K562 (cell line): ENCODE results near the gene COX6B1. TPM values are rescaled to one million over a fixed set of nuclear protein-coding genes. Genes with fewer than 3 reads are reported as not detected.
A peak's percentile ranks its signal among the peaks of the same experiment; 100 is the strongest.

Experiments used
- ARID1B ChIP-seq: fragments of 450-650 bp; IDR thresholded peaks from 2 replicates; pipeline ENCODE4 v1.6.1; 2016; ENCODE audit warnings: antibody characterized with exemption, mild to moderate bottlenecking, inconsistent platforms
- CBX3 ChIP-seq, 2 experiments: IDR thresholded peaks; 1 replicate in 1 of 2; 2 replicates in 1 of 2; pipeline ENCODE4 v1.6.1; 2012; ENCODE audit warnings: inconsistent platforms in 2 of 2, low read length in 2 of 2, borderline replicate concordance in 1 of 2, control low read depth in 1 of 2
- CBX5 ChIP-seq: IDR thresholded peaks from 2 replicates; pipeline ENCODE4 v1.6.1; 2014; ENCODE audit warnings: low read depth, borderline replicate concordance
- ESRRB ChIP-seq: fragments of 250-450 bp; sonication (Bioruptor Pico); IDR thresholded peaks from 2 replicates; pipeline ENCODE4 v1.5.0; 2020; ENCODE audit warnings: mild to moderate bottlenecking, moderate library complexity, borderline replicate concordance
- FOS ChIP-seq: IDR thresholded peaks from 3 replicates; pipeline ENCODE4 v1.6.1; 2011; ENCODE audit not compliant: insufficient read length; ENCODE audit errors: extremely low read depth
- HCFC1 ChIP-seq: IDR thresholded peaks from 2 replicates; pipeline ENCODE4 v1.6.1; 2012; ENCODE audit warnings: low read depth, low read length, improper control_type of control experiment
- ILF3 ChIP-seq: fragments of 450-650 bp; IDR thresholded peaks from 2 replicates; pipeline ENCODE4 v1.6.1; 2018; ENCODE audit warnings: antibody characterized with exemption, mild to moderate bottlenecking, moderate library complexity, borderline replicate concordance
- NCOA1 ChIP-seq: fragments of 450-650 bp; IDR thresholded peaks from 2 replicates; pipeline ENCODE4 v1.6.1; 2016; ENCODE audit warnings: low read depth
- OTX1 ChIP-seq: fragments of 450-650 bp; formaldehyde crosslinking; IDR thresholded peaks from 2 replicates; pipeline ENCODE4 v1.4.0; 2022; ENCODE audit warnings: mild to moderate bottlenecking
- PHF20 ChIP-seq: fragments of 450-650 bp; IDR thresholded peaks from 2 replicates; pipeline ENCODE4 v1.6.1; 2018; ENCODE audit not compliant: partially characterized antibody
- PKNOX1 ChIP-seq: fragments of 450-650 bp; IDR thresholded peaks from 2 replicates; pipeline ENCODE4 v1.6.1; 2016
- RAD51 ChIP-seq: fragments of 450-650 bp; IDR thresholded peaks from 2 replicates; pipeline ENCODE4 v1.7.1; 2016; ENCODE audit warnings: low read depth, mild to moderate bottlenecking, borderline replicate concordance
- RB1 ChIP-seq: fragments of 450-650 bp; IDR thresholded peaks from 2 replicates; pipeline ENCODE4 v1.6.1; 2017; ENCODE audit warnings: low read depth, mild to moderate bottlenecking
- SFPQ ChIP-seq: fragments of 200-400 bp; formaldehyde crosslinking; IDR thresholded peaks from 2 replicates; pipeline ENCODE4 v1.6.1; 2017; ENCODE audit warnings: mild to moderate bottlenecking, low read depth, low read length, moderate library complexity
- SNAPC5 ChIP-seq: fragments of 250-450 bp; sonication (Bioruptor Pico); IDR thresholded peaks from 2 replicates; pipeline ENCODE4 v1.8.0; 2021; ENCODE audit warnings: moderate library complexity, mild to moderate bottlenecking, inconsistent platforms
- TEAD1 ChIP-seq, 2 experiments: fragments of 450-650 bp in 1 of 2; sonication (generic) in 1 of 2; formaldehyde crosslinking; IDR thresholded peaks; 2 replicates each; pipeline versions ENCODE4 v1.4.0 to v1.8.0; 2020 to 2022; ENCODE audit warnings: mild to moderate bottlenecking in 2 of 2, missing genetic modification reagents in 1 of 2
- THRAP3 ChIP-seq: fragments of 450-650 bp; IDR thresholded peaks from 2 replicates; pipeline ENCODE4 v1.6.1; 2016; ENCODE audit warnings: mild to moderate bottlenecking, inconsistent platforms, borderline replicate concordance
- ZBTB12 ChIP-seq: fragments of 250-450 bp; sonication (Bioruptor Pico); IDR thresholded peaks from 2 replicates; pipeline ENCODE4 v1.4.0; 2020
- ZBTB34 ChIP-seq: fragments of 250-450 bp; sonication (Bioruptor Pico); IDR thresholded peaks from 2 replicates; pipeline ENCODE4 v1.8.0; 2021; ENCODE audit warnings: mild to moderate bottlenecking, moderate library complexity
- ZBTB9 ChIP-seq: fragments of 450-650 bp; formaldehyde crosslinking; IDR thresholded peaks from 2 replicates; pipeline ENCODE4 v1.4.0; 2020; ENCODE audit warnings: mild to moderate bottlenecking, moderate library complexity
- ZNF408 ChIP-seq: fragments of 250-450 bp; sonication (Bioruptor Pico); IDR thresholded peaks from 2 replicates; pipeline ENCODE4 v1.4.0; 2020; ENCODE audit warnings: low read depth, mild to moderate bottlenecking, moderate library complexity
- ZNF589 ChIP-seq: fragments of 200-800 bp; sonication (Bioruptor generic); IDR thresholded peaks from 2 replicates; pipeline ENCODE4 v1.6.1; 2016; ENCODE audit warnings: low read depth, missing genetic modification characterization, missing compliant biosample characterization
- polyA plus RNA-seq, 8 experiments: library from polyadenylated mRNA; depleted of rRNA in 4 of 8; stranded (reverse) in 5 of 8; unstranded in 3 of 8; fragments of >200 nt; fragmentation: Nextera tagmentation in 2 of 8; fragmentation: Illumina TruSeq in 1 of 8; extraction: Ambion mirVana in 2 of 8; extraction: Trizol in 1 of 8; gene quantifications; 2 replicates each; pipeline versions ENCODE4 v1.2.1 to v1.2.3, GENCODE V29; 2011 to 2014; ENCODE audit warnings: inconsistent platforms in 1 of 8, missing spikeins in 1 of 8
- total RNA-seq, 7 experiments: library from RNA; depleted of rRNA in 6 of 7; stranded (reverse); fragments of >200 nt in 6 of 7; fragmentation: Illumina TruSeq in 2 of 7; extraction: Trizol in 2 of 7; gene quantifications; 2 replicates each; pipeline versions ENCODE4 v1.2.1 to v1.2.3, GENCODE V29; 2011 to 2021; ENCODE audit warnings: low replicate concordance in 1 of 7

Gene COX6B1
- total and polyA plus RNA-seq, 9 of the 15 experiments (the other 6 are each of a cell fraction or from before 2014, with no cell fraction given), result 777 to 2,393 (median 1,219) TPM

- TF ChIP-seq PKNOX1 (peak; percentile 83), ZBTB9 (no peak), HCFC1 (peak; percentile 47; the same call in 1 of the 2 replicates), ARID1B (peak; percentile 67), PHF20 (no peak), ZNF589 (no peak), ZBTB12 (CRISPR knock-in tag) (no peak), ILF3 (no peak), TEAD1 (CRISPR knock-in tag; IDR thresholded peaks at IDR 0.05) (no peak), ESRRB (CRISPR knock-in tag) (no peak), SFPQ (no peak), THRAP3 (peak; percentile 99), RB1 (peak; percentile 82), FOS (no peak), OTX1 (peak; percentile 97), NCOA1 (0 out of 2 replicates have a peak, but pooled peaks have one; percentile 23), ZBTB34 (CRISPR knock-in tag) (no peak), CBX5 (no peak), ZNF408 (CRISPR knock-in tag) (no peak), CBX3 (IDR thresholded peaks at IDR 0.05; ENCODE audit: borderline replicate concordance in 1 of 2, low read length in 2 of 2) (no peak), SNAPC5 (CRISPR knock-in tag) (no peak), RAD51 (no peak)
Measured at GRCh38 chr19:35693835-35694599, 45.9 kb downstream of the COX6B1 start (continued).
